ENCODE measurements around the gene OR51B6. TPM values are rescaled to one million over a fixed set of nuclear protein-coding genes. Genes with fewer than 3 reads are reported as not detected.

Gene OR51B6
- total and polyA plus RNA-seq, 9 of the 15 experiments (the other 6 are each of a cell fraction or from before 2014, with no cell fraction given), result 0.06 to 0.97 TPM; not detected in 7

DNA sequence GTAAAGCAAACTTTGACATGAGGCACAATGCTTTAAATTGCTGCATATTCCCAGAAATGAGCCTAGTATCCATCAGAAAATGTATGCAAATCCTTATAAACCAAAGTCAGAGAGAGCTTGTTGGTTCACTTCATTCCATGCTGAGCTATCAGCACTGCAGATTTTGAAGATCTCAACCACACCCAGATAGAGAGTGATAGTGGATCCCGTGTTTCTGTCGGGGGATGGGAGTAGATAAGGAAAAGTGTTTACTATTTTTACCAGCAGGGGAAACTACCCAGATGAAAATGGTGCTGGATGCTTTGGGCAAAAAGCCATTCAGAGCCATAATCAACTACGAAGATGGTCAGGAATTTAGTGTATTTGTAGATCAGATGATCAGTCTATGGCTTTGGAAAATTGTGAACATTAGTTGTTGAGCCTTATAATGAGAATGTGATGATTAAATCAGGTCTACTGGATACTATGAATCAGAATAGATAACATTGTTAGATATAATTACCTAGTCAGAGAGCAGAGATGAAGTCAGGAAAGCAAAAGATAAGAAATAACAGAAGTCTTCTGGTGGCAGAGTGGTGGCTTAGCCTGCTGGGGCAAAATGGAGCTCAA lies 10.8 kb downstream of the OR51B6 start:
- peaks cover 58% of the 10 kb centered on the region for H3K79me2 ChIP-seq (ENCODE audit: control insufficient read depth, insufficient read depth, low read length)
- peaks cover 5 to 34% of the 10 kb centered on the region in 2 experiments; a peak in 3 of 5 replicates for H3K4me1 ChIP-seq (replicated peaks in 1 of 2; ENCODE audit: control insufficient read depth in 2 of 2, insufficient read depth in 2 of 2, low read length in 2 of 2)
- H3K9me3 ChIP-seq (replicated peaks; ENCODE audit: control insufficient read depth, insufficient read depth, low read depth, low read length), result no peaks in the 10 kb centered on the region
- H3K27ac ChIP-seq (ENCODE audit: extremely low read depth, low read depth, low read length), result no peak overlapping the region
- BruUV-seq (replicated peaks), result no TSS peak
- H3K4me2 ChIP-seq (ENCODE audit: insufficient read depth, low read length), result no peak overlapping the region
- no peak overlapping the region for H2AFZ ChIP-seq (ENCODE audit: low read depth, low read length)
- peaks cover 52% of the 10 kb centered on the region for H3K36me3 ChIP-seq (ENCODE audit: control insufficient read depth, insufficient read depth, low read length)
- H3K9ac ChIP-seq (ENCODE audit: insufficient read depth in 1 of 2, low read depth in 2 of 2, low read length in 2 of 2), result no peak overlapping the region
- in situ Hi-C loops (cut with MboI) (no loop called here), intact Hi-C loops (cut with micrococcal nuclease) (no loop called here)
- DNase-seq (ENCODE audit: extremely low read depth in 1 of 4, low spot score in 3 of 4), result peak in 2 of 4 experiments; percentile 19 to 25
- H3K9me1 ChIP-seq (ENCODE audit: control insufficient read depth, insufficient read depth, low read length), result no peaks in the 10 kb centered on the region
- no peak overlapping the region for H3K4me3 ChIP-seq
- POLR2A ChIA-PET, result no interaction called here
- FAIRE-seq, result no peak
- ATAC-seq, result no peak
- CTCF ChIA-PET (ENCODE audit: low intra/inter-chr PET ratio), result no interaction called here
- no peaks in the 10 kb centered on the region for H4K20me1 ChIP-seq (replicated peaks; ENCODE audit: control insufficient read depth, insufficient read depth, low read length)
- H3K27me3 ChIP-seq (ENCODE audit: control insufficient read depth in 2 of 2, insufficient read depth in 2 of 2, low read length in 2 of 2), result no peaks in the 10 kb centered on the region
- 20% methylated on average over 3 of the region's 3 CpGs for WGBS (ENCODE audit: insufficient coverage, low coverage, missing lambda C conversion rate)
- no peak for TF ChIP-seq E2F3 (CRISPR knock-in tag; IDR thresholded peaks at IDR 0.05)
- no peak for TF ChIP-seq MXI1 (IDR thresholded peaks at IDR 0.05; ENCODE audit: low read depth, low read length)
- TF ChIP-seq TBP (optimal IDR thresholded peaks at IDR 0.05; ENCODE audit: low read depth, low read length), result no peak
- no peak for TF ChIP-seq STAT5B (CRISPR knock-in tag; IDR thresholded peaks at IDR 0.05)
- TF ChIP-seq NFIC (IDR thresholded peaks at IDR 0.05), result no peak
- TF ChIP-seq CTBP1 (IDR thresholded peaks at IDR 0.05; ENCODE audit: borderline replicate concordance), result peak; percentile 15; the same call in 1 of the 2 replicates
- TF ChIP-seq, protein P1, sequence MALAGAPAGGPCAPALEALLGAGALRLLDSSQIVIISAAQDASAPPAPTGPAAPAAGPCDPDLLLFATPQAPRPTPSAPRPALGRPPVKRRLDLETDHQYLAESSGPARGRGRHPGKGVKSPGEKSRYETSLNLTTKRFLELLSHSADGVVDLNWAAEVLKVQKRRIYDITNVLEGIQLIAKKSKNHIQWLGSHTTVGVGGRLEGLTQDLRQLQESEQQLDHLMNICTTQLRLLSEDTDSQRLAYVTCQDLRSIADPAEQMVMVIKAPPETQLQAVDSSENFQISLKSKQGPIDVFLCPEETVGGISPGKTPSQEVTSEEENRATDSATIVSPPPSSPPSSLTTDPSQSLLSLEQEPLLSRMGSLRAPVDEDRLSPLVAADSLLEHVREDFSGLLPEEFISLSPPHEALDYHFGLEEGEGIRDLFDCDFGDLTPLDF (CRISPR knock-in tag; IDR thresholded peaks at IDR 0.05), result no peak
- TF ChIP-seq XRCC5 (IDR thresholded peaks at IDR 0.05; ENCODE audit: low read depth, low read length), result no peak
- TF ChIP-seq MCM7 (IDR thresholded peaks at IDR 0.05), result no peak
- TF ChIP-seq SOX6 (IDR thresholded peaks at IDR 0.05), result 0 out of 2 replicates have a peak, but pooled peaks have one; percentile 19
- TF ChIP-seq, protein P2, sequence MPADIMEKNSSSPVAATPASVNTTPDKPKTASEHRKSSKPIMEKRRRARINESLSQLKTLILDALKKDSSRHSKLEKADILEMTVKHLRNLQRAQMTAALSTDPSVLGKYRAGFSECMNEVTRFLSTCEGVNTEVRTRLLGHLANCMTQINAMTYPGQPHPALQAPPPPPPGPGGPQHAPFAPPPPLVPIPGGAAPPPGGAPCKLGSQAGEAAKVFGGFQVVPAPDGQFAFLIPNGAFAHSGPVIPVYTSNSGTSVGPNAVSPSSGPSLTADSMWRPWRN (IDR thresholded peaks at IDR 0.05; ENCODE audit: low read depth), result no peak
- TF ChIP-seq, protein P3, sequence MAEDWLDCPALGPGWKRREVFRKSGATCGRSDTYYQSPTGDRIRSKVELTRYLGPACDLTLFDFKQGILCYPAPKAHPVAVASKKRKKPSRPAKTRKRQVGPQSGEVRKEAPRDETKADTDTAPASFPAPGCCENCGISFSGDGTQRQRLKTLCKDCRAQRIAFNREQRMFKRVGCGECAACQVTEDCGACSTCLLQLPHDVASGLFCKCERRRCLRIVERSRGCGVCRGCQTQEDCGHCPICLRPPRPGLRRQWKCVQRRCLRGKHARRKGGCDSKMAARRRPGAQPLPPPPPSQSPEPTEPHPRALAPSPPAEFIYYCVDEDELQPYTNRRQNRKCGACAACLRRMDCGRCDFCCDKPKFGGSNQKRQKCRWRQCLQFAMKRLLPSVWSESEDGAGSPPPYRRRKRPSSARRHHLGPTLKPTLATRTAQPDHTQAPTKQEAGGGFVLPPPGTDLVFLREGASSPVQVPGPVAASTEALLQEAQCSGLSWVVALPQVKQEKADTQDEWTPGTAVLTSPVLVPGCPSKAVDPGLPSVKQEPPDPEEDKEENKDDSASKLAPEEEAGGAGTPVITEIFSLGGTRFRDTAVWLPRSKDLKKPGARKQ (CRISPR knock-in tag; IDR thresholded peaks at IDR 0.05), result no peak
- no peak for TF ChIP-seq CAMTA2 (CRISPR knock-in tag; conservative IDR thresholded peaks at IDR 0.05)
- peak; percentile 56; the same call in 1 of the 2 replicates for TF ChIP-seq FOXJ2 (tag; IDR thresholded peaks at IDR 0.05)
- TF ChIP-seq NEUROD1 (IDR thresholded peaks at IDR 0.05; ENCODE audit: borderline replicate concordance, low read depth, low read length, partially characterized antibody), result no peak
- TF ChIP-seq SP2 (IDR thresholded peaks at IDR 0.05; ENCODE audit: extremely low read depth, low read depth, low read length, poor library complexity, severe bottlenecking), result no peak
- TF ChIP-seq, protein P4, sequence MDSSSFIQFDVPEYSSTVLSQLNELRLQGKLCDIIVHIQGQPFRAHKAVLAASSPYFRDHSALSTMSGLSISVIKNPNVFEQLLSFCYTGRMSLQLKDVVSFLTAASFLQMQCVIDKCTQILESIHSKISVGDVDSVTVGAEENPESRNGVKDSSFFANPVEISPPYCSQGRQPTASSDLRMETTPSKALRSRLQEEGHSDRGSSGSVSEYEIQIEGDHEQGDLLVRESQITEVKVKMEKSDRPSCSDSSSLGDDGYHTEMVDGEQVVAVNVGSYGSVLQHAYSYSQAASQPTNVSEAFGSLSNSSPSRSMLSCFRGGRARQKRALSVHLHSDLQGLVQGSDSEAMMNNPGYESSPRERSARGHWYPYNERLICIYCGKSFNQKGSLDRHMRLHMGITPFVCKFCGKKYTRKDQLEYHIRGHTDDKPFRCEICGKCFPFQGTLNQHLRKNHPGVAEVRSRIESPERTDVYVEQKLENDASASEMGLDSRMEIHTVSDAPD (CRISPR knock-in tag; IDR thresholded peaks at IDR 0.05), result no peak
- TF ChIP-seq, protein P5, sequence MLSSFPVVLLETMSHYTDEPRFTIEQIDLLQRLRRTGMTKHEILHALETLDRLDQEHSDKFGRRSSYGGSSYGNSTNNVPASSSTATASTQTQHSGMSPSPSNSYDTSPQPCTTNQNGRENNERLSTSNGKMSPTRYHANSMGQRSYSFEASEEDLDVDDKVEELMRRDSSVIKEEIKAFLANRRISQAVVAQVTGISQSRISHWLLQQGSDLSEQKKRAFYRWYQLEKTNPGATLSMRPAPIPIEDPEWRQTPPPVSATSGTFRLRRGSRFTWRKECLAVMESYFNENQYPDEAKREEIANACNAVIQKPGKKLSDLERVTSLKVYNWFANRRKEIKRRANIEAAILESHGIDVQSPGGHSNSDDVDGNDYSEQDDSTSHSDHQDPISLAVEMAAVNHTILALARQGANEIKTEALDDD (IDR thresholded peaks at IDR 0.05), result peak; percentile 44; the same call in 1 of the 2 replicates

All from K562 (cell line).